HG02759 (cell line): ENCODE data around the gene PHF21B.

Experiments used
- ATAC-seq: cut with Tn5 transposase; IDR thresholded peaks from one replicate; pipeline ENCODE4 v1.9.1; 2021; ENCODE audit warnings: mild to moderate bottlenecking, moderate library complexity; ENCODE audit not compliant: unreplicated experiment

PHF21B gene

DNA sequence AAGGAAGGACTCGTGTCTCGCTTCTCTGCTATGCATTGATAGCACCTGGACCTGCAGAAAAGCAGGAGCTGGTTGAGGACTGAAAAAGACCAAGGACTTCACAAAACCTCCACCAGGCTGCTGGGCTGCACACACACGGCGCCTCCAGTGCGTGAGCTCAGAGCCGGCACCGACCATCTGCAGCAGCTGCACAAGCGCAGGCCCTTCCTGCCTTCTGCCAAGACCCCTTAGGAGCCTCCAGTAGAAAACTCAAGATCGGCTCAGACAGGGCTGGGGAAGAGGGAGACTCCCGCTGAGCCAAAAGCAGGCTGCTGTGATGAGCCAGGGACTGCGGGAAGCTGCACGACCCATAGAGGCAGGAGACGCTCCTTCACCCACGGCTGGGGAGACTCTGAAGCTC lies 70.9 kb downstream of the PHF21B start:
- ATAC-seq: no peak

DNA sequence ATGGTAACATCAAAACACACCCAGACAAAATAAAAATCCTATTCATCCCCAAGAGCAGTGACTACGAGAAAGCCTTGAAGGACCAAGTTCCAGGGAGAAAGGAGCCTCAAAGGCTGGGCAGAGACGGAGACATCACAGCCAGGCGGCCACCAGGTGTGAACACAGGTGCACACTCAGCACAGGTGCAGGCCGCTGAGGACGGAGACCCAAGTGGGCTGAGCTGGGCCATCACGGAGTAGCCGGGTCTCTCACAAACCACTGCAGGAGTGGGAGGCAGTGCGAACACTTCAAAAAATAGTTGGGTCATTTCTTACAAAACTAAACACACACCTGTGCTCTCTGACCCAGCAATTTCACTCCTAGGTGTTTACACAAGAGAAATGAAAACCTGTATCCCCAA lies 72.6 kb downstream of the PHF21B start:
- no peak for ATAC-seq

DNA sequence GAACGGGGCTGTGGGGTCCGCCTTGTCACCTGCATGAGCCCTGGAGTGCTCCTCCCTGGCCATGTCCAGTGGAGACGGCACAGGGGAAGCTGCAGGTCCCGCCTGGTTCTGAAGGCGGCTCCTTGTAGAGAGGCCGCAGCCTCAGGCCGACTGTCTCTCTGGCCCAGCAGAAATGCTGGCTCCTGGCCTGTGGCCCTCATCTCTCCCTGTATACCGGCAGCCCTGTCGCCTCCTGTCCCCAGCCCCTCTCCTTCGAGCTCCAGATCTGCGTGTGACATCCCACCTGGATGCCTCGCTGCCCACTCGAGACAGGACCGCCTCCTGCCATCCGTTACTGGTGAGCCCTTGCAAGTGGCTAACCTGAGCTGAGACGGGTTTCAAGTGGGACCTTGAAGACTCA lies 73.6 kb downstream of the PHF21B start:
- no peak for ATAC-seq

DNA sequence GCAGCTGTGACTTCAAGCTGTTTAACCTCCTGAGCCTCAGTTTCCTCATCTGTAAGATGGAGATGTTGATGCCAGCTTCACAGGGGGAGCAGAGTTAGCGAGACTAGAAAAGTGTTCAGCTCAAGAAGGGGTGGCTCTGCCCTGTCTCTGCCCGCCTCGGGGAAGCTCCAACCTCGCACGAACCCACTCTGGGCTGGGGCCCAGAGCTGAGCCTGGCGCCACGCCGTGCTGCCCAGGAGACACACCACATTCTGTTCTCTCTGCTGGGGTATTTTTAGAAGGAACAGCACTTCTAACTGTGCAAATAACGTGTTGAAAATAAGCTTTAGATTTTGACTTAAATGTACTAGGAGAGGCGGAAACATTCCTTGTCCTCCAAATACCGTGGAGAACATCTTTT lies 74.1 kb downstream of the PHF21B start:
- no peak for ATAC-seq

DNA sequence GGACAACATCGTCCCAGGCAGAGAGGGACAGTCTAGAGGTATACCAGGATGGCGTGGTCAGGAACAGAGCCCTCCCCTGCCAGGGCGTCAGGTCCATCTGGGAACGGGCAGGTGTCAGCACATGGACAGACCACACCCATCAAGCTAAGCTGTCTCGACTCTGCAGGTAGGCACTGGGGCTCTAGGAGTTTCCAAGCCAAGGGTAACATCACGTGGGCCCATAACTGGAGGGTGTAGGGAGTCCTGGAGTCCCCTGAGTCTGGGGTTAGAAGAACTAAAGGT lies 75.4 kb downstream of the PHF21B start:
- ATAC-seq: no peak

DNA sequence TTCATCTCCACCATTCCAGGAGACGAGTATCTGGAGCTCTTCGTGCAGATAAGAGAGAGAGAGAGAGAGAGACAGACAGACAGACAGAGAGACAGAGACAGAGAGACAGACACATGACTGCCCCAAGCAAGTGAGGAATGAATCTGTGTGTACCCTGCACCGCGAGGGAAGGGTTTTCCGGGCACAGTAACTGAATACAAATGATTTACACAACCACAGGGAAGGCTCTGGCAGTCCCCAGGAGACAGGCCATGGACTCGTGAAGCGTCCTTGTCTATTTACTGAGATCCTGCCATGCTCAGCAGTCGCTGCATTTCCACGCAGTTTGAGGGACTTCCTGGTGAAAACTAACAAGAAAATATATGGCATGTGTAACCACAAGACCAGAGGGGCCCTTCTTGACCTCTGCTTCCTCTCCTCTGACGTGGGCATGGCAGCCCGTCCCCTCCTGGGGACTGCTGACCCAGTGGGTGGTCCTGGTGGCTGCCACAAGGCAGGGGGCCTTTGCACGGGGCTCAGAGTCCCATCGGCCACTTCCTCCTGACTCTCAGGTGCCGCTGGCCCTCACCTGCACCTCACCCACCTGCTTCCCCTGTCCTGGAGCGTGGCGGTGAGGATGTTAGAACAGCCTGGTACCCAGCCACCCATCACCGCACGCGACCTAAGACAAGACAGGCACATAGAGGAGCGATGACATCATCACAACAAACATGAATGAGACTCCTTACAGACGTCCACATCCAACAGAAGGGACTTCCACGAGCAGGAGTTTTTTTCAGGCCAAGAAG lies 75.9 kb downstream of the PHF21B start:
- no peak for ATAC-seq

DNA sequence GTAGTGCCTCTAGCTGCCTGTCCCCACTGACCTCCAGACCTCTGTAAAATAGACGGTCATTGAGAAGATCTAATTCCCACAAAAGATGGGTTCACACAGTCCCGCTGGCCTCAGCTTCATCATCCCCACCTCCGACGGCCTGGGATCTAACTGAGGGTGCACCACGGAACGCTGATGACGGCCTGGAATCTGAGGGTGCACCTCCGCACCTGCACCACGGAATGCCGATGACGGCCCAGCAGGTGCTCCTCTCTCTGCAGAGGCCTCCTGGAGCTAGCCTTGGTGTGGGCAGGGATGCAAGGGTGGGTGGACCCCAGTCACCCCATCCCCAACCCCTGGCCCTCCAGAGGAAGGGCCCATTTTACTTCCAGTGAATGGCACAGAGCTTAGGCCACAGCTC lies 77.3 kb downstream of the PHF21B start:
- ATAC-seq: no peak

DNA sequence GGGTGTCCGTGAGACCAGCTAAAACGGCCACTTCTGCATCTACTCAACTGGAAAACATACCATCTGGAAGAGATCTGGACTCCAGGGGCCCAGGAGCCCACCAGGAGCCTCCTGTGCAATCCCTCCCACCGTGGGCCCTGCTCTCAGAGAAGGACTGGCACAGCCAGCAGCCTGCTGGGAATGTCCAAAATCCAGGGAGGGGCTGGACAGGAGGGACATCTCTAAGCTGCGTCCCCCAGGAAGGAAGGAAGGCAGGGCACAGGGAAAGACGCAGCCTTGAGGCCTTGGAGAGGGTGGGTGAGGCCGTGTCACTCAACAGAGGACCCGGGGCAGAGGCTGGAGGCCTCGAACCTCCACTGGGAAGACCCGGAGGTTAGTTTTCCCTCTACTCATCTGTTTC lies 78.0 kb downstream of the PHF21B start:
- ATAC-seq: no peak

DNA sequence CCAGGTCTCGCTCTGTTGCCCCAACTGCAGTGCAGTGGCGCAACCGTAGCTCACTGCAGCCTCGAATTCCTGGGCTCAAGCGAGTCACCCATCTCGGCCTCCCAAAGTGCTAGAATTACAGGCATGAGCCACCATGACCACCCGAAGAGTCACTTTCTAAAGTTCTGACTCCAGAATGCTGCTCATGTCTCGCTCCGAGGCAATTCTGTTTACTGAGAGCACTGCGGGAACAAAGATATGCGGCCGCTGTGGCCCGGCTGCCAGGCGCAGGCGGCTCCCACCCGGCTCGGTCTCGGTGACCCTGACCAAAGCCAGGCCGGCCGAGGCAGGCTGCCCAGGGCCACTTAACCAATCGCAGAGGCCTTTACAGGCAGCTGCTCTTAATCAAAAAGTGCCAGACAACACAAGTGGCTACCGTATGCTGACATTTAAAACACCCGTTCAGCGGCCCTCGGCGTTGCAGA lies 78.7 kb downstream of the PHF21B start:
- ATAC-seq: no peak

DNA sequence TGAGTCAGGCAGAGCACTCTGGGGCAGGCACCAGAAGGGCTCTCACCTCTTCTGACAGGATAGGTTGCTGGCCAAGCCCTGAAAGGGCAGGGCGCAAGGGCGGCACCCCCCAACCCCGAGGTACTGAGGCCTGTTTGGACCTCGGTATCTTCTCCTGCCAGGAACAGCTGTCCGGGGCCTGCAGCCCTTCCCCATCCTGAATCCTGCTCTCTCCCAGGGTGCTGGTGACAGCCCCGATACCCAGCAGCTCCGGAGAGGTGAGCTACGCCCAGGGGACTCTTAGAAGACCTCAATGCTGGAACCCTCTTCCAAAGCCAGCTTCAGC lies 79.1 kb downstream of the PHF21B start:
- ATAC-seq: no peak

DNA sequence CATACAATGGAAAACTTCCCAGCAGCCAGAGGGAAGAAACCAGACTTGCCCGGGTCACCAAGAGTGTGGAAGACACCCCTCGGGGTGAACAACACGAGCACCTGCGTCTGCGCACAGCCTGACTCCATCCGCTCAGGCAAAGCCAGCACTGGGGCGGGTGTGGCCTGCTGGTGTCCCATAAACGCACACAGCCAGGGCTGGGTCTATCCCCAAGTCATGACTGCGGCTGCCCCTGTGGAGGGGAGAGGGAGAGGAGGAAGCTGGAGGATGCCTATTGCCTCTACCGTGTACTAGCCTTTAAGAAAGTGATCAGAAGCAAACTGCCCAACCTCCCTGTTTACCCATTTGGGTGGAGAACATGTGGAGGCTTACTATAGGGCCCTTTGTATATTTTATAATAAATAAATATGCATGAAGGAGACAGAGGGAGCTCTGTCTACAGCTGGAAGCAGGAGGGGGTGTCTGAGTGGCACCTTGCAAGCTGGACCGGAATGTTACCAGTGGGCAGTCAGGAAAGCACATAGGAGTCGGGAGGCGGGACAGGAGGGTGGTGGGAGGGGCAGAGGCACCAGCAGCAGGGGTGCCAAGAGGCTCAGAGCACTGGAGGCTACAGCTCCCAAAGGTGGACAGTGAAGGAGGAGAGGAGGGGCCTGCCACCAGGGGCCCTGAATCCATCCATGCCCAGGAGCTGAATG lies 79.6 kb downstream of the PHF21B start:
- ATAC-seq: no peak

DNA sequence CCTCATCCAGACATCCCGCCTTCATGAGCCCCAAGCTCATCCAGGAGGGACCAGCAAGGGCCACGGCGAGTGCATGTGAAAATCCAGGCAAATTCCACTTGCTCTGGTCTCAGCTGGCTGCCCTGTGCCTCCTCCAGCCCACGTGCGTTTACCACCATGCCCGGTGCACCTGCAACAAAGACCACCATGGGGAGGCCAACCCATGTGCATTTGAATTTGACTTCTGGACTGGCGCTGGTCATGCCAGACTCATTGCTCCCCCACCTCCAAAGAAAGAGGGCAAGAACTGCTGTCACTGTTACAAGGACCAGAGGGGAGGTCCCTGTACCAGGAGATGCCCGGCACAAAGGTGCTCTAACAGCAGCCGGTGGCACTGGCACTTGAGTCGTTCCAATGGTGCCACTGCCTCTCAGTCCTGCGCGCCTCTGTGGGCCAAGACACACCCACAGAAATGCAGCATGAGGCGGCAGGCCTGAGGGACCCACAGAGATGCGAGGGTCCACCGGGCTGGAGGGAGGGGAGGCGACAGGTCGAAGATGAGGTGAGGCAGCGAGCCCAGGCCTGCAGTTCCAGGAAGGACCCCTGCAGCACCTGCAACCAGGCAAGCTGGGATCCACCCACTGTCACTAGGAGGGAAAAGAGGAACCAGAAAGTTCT lies 80.3 kb downstream of the PHF21B start:
- no peak for ATAC-seq

DNA sequence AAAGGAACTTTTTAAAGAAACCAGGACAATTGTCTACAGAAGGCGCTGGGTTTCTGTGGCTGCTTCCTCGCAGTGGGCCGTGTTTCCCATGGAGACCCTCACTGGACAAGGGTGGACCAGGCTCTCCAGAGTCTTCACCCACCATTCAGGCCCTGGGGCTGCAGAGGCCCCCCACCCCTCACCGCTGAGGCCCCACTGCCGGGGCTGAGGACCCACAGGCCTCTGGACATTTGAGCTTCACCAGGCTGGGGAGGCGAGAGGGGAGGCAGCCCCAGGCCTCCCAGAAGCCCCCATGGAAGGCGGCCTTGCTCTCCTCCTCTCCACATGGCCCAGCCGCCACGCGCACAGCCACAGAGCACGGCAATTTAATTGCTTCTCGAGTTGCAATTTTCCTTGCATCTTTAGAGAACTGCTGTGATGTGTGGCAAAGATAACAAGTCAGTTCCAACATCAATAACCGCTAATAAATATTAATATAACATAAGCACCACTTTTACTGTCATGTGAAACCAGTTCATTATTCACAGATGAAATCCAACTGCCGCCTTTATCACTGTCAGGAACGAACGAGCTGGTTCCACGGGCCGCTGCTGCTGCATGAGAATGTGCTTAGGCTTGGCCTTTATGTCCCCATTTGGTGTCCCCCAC lies 81.0 kb downstream of the PHF21B start:
- no peak for ATAC-seq

DNA sequence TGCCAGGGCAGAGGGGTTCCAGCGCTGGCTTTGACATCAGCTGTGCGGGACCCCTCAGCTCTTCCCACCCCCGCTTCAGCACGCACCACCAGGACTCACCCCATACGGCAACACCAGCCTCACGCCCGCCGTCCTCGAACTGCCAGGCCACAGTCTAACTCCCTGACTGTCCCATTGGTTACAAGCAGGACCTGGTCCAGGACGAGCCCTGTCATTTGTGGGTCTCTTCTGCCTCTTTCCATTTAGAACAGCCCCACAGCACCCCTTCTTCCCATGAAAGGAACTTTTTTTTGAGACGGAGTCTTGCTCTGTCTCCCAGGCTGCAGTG lies 81.7 kb downstream of the PHF21B start:
- no peak for ATAC-seq

DNA sequence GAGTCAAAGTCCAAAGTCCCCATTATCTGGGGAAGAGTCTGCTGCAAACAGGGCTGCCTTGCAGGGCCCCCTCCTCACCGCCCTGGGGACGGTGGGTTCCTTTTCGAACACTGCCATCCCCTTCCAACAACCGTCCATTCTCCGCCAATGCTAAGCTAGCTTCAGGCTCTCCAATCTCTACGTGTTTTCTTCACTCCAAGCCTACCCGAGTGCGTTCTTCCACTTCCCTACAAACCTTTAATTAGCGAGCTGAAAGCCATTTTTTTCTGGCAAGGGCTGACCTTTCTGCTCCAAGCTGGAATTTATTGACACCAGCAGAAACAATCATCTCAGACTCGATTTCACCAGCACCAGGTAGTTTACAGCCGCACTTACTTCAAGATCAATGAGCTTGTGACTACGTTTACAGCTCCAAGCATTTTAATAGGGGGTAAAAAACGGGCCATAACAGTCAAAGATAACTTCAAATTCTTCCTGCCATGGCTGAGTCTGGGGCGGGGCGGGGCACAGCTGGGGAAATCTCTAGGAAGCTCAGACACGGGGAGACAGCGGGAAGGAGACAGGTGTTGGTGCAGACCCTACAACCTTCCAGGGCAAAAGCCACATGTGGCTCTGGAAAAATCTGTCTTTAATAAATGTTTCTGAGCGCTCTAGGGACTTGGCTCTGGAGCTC lies 82.2 kb downstream of the PHF21B start:
- ATAC-seq: no peak

DNA sequence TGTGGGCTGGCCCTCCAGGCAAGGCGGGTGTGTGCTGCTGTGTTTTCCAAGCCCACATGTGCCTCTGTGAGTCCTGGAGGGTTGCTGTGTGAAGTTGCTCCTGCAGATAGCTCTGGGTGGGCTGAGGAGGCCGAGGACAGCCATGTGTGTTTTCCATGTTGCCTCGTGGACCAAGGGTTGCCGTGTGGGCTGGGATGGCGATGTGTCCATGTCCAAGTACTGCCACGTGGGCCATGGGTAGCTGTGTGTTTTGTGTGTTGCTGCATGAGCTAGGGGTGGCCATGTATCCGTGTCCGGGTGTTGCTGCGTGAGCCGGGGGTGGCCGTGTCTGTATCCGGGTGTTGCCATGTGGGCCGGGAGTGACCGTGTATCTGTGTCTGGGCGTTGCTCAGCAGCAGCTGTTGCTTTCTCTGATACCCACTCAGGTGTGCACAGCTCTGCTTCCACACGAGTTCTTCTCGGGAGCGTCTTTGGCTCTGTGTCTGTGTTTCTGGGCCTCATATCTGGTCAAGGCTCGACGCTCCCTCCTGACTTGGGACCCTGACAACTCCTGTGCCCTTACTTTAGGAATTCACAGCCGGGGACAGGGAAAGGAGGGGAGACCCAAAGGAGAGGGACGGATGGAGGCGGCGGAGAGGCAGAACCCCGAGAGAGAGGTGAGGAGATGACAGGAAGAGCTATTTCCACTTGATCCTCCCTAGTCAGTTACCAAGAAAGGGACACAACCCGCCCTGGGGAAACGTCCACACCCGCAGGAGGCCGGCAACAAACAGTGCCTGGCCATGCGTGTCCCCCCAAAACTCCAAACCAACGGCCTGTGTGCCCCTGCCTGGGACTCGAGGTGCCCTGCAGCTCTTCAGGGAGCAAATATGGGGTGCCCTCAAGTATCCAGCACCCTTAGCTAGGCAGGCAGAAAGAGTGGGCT lies 83.1 kb downstream of the PHF21B start:
- no peak for ATAC-seq

DNA sequence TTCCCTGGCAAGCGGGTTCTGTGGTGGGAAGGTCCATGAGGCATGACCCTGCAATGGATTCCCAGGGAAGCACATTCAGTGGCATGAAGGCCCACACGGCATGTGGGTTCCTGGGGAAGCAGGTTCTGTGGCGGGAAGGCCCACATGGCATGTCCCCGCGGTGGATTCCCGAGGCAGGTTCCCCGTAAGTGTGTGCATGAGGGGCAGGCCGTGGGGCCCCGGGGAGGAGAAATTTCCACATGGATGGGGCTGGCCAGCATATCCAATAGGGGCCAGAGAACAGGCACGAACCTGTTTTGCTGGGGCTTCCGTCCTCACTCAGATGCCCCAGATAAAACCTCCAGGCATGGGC lies 83.7 kb downstream of the PHF21B start:
- no peak for ATAC-seq

DNA sequence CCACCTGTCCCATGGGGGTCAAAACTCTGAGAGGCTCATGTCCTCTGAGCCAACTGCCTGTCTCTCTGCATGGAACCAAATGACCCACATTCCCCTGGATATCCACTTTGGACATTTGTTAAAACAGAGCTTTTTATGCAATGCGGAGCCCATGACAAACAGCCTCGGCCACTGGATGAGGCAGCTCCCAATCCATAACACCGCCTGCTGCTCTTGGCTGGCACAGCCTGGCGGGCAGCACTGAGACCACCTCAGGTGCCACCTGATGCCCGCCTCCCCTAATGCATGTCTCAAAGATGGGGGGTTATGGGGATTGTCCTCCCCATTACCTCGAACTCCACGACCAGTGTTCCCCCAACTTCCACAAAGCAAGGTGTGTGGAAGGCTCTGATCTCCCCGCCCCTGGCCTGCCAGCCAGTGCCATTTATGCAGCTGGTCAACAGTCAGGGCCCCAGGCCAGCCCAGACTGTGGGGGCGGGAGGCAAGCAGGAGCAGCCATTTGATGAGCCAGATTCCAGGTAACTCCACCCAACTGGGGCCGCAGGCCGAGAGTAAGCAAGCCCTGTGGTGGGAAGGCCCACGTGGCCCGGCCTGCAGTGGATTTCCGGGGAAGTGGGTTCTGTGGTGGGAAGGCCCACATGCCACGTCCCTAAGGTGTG lies 84.2 kb downstream of the PHF21B start:
- ATAC-seq: no peak

DNA sequence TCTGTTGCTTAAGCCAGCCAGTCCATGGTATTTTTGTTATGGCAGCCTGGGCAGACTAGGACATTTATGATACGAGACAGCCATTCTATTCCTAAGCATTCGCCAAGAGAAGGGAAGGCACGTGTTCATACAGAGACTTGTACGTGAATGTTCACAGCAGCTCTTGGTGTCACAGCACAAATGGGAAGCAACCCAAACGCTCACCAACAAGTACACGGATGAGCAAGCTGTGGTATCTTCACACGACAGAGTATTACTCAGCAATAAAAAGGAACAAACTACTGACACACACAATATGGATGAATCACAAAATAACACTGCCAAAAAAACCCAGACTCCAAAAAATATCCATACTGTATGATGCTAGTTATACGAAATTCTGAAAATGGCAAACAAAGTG lies 85.1 kb downstream of the PHF21B start:
- ATAC-seq: no peak

DNA sequence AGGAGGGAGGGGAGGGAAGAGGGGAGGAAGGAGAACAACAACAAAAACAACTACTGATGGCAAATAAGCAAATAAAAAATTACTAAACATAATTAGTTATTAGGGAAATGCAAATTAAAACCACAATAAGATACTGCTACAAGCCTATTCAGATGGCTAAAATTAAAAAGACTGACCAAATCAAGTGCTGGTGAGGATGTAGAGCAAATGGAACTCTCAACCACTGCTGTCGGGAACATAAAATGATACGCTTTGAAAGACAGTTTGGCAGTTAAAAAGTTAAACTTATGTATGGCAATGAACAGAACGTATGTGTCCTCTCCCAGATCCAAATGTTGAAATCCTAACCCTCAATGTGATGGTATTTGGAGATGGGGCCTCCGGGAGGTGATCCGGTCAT lies 85.7 kb downstream of the PHF21B start:
- ATAC-seq: no peak
